ENCODE data around the gene SPSB3. TPM values are rescaled to one million over a fixed set of nuclear protein-coding genes. Genes with fewer than 3 reads are reported as not detected.

The SPSB3 gene
- total RNA-seq, 4 donors from 2014 or later, result 14.7 to 102 (median 64.5) TPM

DNA sequence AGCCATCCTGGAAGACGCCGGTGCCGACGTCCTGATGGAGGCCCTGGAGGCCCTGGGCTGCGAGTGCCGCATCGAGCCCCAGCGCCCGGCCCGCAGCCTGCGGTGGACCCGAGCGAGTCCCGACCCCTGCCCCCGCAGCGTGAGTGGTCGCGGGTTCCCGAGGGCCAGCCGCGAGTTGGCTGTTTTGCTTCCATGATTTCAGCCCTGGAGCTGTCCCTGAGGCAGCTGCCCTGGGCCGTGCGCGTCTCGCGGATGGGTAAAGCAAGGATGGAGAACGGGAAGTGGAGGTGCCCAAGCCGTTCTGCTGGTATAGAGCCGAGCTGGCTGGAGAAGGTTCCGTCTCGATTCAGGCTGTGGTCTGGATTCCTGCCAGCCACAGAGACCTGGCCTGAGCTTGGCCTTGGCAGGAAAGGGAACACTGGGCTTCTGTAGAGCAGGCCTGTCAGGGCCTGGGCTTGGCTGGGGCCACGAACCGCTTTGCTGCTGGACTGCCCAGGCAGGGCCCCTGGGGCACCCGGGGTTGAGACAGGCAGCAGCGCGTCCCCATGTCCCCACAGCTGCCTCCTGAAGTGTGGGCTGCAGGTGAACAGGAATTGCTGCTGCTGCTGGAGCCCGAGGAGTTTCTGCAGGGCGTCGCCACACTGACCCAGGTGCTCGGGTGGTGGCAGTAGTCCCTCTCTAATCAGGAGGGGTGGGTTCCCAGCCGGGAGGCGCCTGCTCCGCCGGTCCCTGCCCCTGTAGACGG lies 8.5 kb downstream of the SPSB3 start:
- TF ChIP-seq CTCF (IDR thresholded peaks at IDR 0.05; ENCODE audit: low read depth), result no peak

DNA sequence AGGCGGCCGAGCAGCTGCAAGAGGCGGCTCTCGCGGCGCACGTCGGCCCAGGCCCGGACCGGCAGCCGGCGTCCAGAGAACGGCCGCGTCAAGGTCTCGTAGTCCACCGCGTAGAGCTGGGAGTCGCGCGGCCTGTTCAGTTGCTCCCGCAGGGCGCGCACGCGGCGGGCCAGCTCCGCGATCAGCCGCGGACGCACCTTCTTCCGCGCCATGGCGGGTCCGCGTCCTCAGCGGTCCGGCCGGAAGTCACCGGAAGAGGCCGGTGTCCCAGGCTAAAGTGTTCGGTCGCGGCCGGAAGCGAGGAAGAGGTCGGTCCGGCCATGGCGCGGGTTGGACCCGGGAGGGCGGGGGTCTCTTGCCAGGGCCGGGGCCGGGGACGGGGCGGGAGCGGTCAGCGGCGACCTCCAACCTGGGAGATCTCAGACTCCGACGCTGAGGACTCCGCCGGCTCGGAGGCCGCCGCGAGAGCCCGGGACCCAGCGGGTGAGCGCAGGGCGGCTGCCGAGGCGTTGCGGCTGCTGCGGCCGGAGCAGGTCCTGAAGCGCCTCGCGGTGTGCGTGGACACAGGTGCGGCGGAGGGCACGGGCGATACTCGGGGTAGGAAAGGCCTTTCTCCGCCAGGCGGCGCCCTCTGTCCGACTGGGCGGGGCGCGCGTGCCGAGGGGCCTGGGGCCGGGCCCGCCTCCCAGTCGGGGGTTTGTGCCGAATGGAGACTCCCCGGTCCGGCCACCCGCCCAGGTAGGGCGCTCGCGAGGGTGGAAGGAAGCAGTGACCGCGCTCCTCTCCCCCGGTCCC lies 9.3 kb downstream of the SPSB3 start, which contains the start of gene MRPS34:
TSS of gene MRPS34 (minus strand) at position 227 of the 795 bp plus-strand sequence. CDS start at position 212, 15 bp downstream.
- no peak for TF ChIP-seq CTCF (IDR thresholded peaks at IDR 0.05; ENCODE audit: low read depth)

- TF ChIP-seq CTCF (IDR thresholded peaks at IDR 0.05; ENCODE audit: low read depth), result no peak
These were observed 9.9 kb downstream of the SPSB3 start, which contains the start of gene EME2 for GRCh38 chr16:1772362-1772907. TSS of gene EME2 (plus strand) at chr16:1772810. CDS start at chr16:1773228, 418 bp downstream.

GRCh38 chr16:1771864-1772361 lies 10.5 kb downstream of the SPSB3 start:
- TF ChIP-seq CTCF (IDR thresholded peaks at IDR 0.05; ENCODE audit: low read depth), result no peak

DNA sequence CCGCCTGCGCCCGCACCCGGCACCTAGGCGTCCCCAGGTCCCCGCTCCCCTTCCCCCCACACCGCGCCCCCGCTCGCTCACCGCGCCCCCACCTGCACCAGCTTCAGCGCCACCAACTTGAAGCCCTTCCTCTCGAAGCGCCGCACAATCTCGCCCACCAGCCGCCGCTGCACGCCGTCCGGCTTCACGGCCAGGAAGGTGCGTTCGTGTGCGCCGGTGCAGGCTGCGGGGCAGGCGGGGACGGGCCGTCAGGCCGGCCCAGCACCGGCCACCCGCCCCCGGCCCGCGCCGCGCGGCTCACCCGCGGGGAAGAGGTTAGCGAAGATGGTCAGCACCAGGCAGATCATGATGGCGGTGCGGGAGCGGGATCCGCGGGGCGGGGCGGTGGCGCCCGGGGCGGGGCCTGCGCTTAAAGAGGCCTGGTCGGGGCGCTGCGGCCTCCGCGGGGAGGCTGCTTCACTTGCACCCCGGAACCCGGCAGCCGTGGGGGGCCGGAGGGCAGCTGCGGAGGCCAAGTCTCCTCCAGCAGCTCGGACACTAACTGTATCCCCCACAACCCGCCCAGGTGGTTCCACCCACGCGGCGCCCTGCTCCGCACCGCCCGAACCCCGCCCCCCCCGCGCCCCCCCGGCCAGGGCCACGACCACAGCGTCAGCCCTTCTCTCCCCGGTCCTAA lies 11.0 kb downstream of the SPSB3 start, which contains the start of gene NME3:
TSS of gene NME3 (minus strand) at position 356 of the 676 bp plus-strand sequence. CDS start at position 347, 9 bp downstream.
- no peak for TF ChIP-seq CTCF (IDR thresholded peaks at IDR 0.05; ENCODE audit: low read depth)

- TF ChIP-seq CTCF (IDR thresholded peaks at IDR 0.05; ENCODE audit: low read depth), result no peak
These were observed 11.8 kb downstream of the SPSB3 start for GRCh38 chr16:1770328-1771187.
